ENCODE measurements around the gene GM2A. TPM values are rescaled to one million over a fixed set of nuclear protein-coding genes. Genes with fewer than 3 reads are reported as not detected.
A peak's percentile ranks its signal among the peaks of the same experiment; 100 is the strongest.

The GM2A gene
- total and polyA plus RNA-seq, 9 of the 15 experiments (the other 6 are each of a cell fraction or from before 2014, with no cell fraction given): 5.8 to 36.0 (median 10.0) TPM

- no peak for TF ChIP-seq ARID3B (CRISPR knock-in tag; IDR thresholded peaks at IDR 0.05; ENCODE audit: borderline replicate concordance)
- TF ChIP-seq ETV5 (CRISPR knock-in tag; IDR thresholded peaks at IDR 0.05; ENCODE audit: low read depth): no peak
- TF ChIP-seq, protein P1, sequence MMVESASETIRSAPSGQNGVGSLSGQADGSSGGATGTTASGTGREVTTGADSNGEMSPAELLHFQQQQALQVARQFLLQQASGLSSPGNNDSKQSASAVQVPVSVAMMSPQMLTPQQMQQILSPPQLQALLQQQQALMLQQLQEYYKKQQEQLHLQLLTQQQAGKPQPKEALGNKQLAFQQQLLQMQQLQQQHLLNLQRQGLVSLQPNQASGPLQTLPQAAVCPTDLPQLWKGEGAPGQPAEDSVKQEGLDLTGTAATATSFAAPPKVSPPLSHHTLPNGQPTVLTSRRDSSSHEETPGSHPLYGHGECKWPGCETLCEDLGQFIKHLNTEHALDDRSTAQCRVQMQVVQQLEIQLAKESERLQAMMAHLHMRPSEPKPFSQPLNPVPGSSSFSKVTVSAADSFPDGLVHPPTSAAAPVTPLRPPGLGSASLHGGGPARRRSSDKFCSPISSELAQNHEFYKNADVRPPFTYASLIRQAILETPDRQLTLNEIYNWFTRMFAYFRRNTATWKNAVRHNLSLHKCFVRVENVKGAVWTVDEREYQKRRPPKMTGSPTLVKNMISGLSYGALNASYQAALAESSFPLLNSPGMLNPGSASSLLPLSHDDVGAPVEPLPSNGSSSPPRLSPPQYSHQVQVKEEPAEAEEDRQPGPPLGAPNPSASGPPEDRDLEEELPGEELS (CRISPR knock-in tag; IDR thresholded peaks at IDR 0.05; ENCODE audit: borderline replicate concordance): no peak
- TF ChIP-seq, protein P2, sequence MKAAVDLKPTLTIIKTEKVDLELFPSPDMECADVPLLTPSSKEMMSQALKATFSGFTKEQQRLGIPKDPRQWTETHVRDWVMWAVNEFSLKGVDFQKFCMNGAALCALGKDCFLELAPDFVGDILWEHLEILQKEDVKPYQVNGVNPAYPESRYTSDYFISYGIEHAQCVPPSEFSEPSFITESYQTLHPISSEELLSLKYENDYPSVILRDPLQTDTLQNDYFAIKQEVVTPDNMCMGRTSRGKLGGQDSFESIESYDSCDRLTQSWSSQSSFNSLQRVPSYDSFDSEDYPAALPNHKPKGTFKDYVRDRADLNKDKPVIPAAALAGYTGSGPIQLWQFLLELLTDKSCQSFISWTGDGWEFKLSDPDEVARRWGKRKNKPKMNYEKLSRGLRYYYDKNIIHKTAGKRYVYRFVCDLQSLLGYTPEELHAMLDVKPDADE (conservative IDR thresholded peaks at IDR 0.05; ENCODE audit: control insufficient read depth, low read depth, low read length): no peak
- TF ChIP-seq PTTG1 (tag; IDR thresholded peaks at IDR 0.05; ENCODE audit: low read depth): no peak
- peak in 2 of 3 experiments; percentile 73 to 83 for TF ChIP-seq YY1 (IDR thresholded peaks at IDR 0.05; ENCODE audit: borderline replicate concordance in 1 of 3, control insufficient read depth in 1 of 3, extremely low read depth in 1 of 3, insufficient read depth in 3 of 3, insufficient read length in 1 of 3, insufficient replicate concordance in 2 of 3, low read depth in 1 of 3, low read length in 2 of 3)
- TF ChIP-seq, protein P3, sequence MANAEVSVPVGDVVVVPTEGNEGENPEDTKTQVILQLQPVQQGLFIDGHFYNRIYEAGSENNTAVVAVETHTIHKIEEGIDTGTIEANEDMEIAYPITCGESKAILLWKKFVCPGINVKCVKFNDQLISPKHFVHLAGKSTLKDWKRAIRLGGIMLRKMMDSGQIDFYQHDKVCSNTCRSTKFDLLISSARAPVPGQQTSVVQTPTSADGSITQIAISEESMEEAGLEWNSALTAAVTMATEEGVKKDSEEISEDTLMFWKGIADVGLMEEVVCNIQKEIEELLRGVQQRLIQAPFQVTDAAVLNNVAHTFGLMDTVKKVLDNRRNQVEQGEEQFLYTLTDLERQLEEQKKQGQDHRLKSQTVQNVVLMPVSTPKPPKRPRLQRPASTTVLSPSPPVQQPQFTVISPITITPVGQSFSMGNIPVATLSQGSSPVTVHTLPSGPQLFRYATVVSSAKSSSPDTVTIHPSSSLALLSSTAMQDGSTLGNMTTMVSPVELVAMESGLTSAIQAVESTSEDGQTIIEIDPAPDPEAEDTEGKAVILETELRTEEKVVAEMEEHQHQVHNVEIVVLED (CRISPR knock-in tag; IDR thresholded peaks at IDR 0.05): no peak
- TF ChIP-seq CBX2 (IDR thresholded peaks at IDR 0.05; ENCODE audit: insufficient read depth, low read length, poor library complexity, severe bottlenecking): no peak
- TF ChIP-seq ZNF449 (CRISPR knock-in tag; IDR thresholded peaks at IDR 0.05): no peak
- TF ChIP-seq DDX20 (tag; IDR thresholded peaks at IDR 0.05; ENCODE audit: low read depth): no peak
- peak; percentile 17; the same call in 1 of the 2 replicates for TF ChIP-seq KAT7 (CRISPR knock-in tag; IDR thresholded peaks at IDR 0.05; ENCODE audit: borderline replicate concordance)
- TF ChIP-seq KLF10 (CRISPR knock-in tag; IDR thresholded peaks at IDR 0.05): no peak
- no peak for TF ChIP-seq FOXK2 (conservative IDR thresholded peaks at IDR 0.05 in 1 of 2, IDR thresholded peaks at IDR 0.05 in 1 of 2; ENCODE audit: low read depth in 2 of 2)
- no peak for TF ChIP-seq NR4A1 (CRISPR knock-in tag; IDR thresholded peaks at IDR 0.05)
- TF ChIP-seq NR4A1 (tag; IDR thresholded peaks at IDR 0.05): no peak
- no peak for TF ChIP-seq ZNF316 (IDR thresholded peaks at IDR 0.05)
These were observed 29.3 kb upstream of the GM2A start, which contains the start of gene CCDC69 (continued) for GRCh38 chr5:151223447-151224264.
